ENCODE measurements around the gene BAG1. TPM values are rescaled to one million over a fixed set of nuclear protein-coding genes. Genes with fewer than 3 reads are reported as not detected.

Gene BAG1
- total RNA-seq (2022; extraction: Qiagen RNA extraction): 121 to 144 TPM (median 138 TPM) in 5 replicates

GRCh38 chr9:33264473-33265177, at the start of gene BAG1, which contains the start of gene CHMP5:
Gene BAG1, minus strand, starts transcription at chr9:33264708.
Gene CHMP5, plus strand, starts transcription at chr9:33265049. Its CDS starts 30 bp downstream, at chr9:33265079.

GRCh38 chr9:33290247-33291030, 25.9 kb upstream of the BAG1 start, which contains the start of gene NFX1:
Gene NFX1, plus strand, starts transcription at chr9:33290516. Its CDS starts 57 bp downstream, at chr9:33290573.

DNA sequence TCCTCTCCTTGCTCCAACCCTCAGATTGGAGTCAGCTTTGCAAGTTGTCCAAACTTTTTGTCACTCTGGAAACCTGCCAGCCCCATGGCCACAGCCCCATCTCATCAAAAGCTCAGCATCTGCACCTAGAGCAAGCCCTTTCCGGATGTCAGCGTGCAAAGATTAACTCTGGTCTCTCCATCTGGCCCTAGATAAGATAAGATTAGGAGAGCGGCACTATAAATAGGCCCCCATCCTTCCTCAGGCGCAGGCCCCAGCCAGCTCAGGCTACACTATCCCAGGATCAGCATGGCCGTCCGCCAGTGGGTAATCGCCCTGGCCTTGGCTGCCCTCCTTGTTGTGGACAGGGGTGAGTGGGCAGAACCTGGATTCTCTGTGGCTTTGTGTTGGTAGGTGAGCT, 24.6 kb downstream of the BAG1 start, which contains the start of gene SPINK4:
Gene SPINK4, plus strand, starts transcription at position 247 of the 400 bp plus-strand sequence. Its CDS starts 42 bp downstream, at position 289.

Other genes with a start within 250 kb of the BAG1 start
- gene DNAJA1, start 239.4 kb downstream of the BAG1 start, total RNA-seq (2022; extraction: Qiagen RNA extraction): 206 to 243 TPM (median 234 TPM) in 5 replicates
- gene SMU1, start 188.0 kb downstream of the BAG1 start, total RNA-seq (2022; extraction: Qiagen RNA extraction): 17.3 to 22.6 TPM (median 17.6 TPM) in 5 replicates
- gene B4GALT1, start 97.4 kb downstream of the BAG1 start, total RNA-seq (2022; extraction: Qiagen RNA extraction): 196 to 244 TPM (median 227 TPM) in 5 replicates
- gene SPINK4, start 24.5 kb downstream of the BAG1 start, total RNA-seq (2022; extraction: Qiagen RNA extraction): not detected in 5 replicates
- 68.4 to 84.0 TPM (median 71.0 TPM) in 5 replicates for gene CHMP5, start 341 bp upstream of the BAG1 start, total RNA-seq (2022; extraction: Qiagen RNA extraction)
- gene NFX1, start 25.8 kb upstream of the BAG1 start, total RNA-seq (2022; extraction: Qiagen RNA extraction): 29.2 to 34.1 TPM (median 31.0 TPM) in 5 replicates
- gene AQP7, start 137.9 kb upstream of the BAG1 start, total RNA-seq (2022; extraction: Qiagen RNA extraction): 0.27 to 0.59 TPM (median 0.34 TPM) in 5 replicates
- 11.5 to 20.2 TPM (median 17.9 TPM) in 5 replicates for gene AQP3, start 182.9 kb upstream of the BAG1 start, total RNA-seq (2022; extraction: Qiagen RNA extraction)
- gene NOL6, start 209.2 kb upstream of the BAG1 start, total RNA-seq (2022; extraction: Qiagen RNA extraction): 62.1 to 73.9 TPM (median 68.9 TPM) in 5 replicates

Data from A549 treated with Mapracorat at 1 μM for 4 hours (cell line).